ENCODE measurements around the gene TAS2R1. TPM values are rescaled to one million over a fixed set of nuclear protein-coding genes. Genes with fewer than 3 reads are reported as not detected.

Gene TAS2R1
- total RNA-seq, 3 donors from 2014 or later (not counting 1 experiment from before 2014, with no cell fraction given) = not detected

DNA sequence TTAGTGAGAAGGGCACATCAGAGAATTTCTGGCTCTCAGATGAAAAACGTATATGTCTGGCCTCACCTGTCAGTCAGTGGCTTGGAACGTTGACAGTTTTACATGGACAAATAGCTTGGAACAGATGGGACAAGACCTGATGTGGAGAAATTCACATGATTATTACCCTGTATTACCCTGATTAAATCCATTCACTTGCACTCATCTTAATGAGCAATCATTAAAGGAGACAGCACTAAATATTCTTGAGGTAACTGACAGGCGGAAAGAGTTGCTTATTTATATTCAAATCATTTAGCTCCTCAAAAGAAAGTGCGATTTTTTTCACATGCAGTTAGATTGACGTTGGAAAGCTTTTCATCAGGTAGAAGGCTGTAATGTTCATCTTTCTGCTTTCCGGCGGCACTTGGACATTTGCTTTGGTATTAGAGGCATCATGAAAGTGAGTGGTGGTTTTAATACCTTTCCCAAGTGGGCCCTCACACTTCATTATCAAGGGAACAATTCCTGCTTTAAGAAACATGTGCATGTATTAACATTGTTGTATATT lies 11.7 kb upstream of the TAS2R1 start:
- no peaks in the 10 kb centered on the region for H3K36me3 ChIP-seq (ENCODE audit: control insufficient read depth, insufficient read depth, low read length)
- WGBS (ENCODE audit: insufficient coverage) = 85% methylated on average over 7 of the region's 7 CpGs
- TF ChIP-seq, protein P1, sequence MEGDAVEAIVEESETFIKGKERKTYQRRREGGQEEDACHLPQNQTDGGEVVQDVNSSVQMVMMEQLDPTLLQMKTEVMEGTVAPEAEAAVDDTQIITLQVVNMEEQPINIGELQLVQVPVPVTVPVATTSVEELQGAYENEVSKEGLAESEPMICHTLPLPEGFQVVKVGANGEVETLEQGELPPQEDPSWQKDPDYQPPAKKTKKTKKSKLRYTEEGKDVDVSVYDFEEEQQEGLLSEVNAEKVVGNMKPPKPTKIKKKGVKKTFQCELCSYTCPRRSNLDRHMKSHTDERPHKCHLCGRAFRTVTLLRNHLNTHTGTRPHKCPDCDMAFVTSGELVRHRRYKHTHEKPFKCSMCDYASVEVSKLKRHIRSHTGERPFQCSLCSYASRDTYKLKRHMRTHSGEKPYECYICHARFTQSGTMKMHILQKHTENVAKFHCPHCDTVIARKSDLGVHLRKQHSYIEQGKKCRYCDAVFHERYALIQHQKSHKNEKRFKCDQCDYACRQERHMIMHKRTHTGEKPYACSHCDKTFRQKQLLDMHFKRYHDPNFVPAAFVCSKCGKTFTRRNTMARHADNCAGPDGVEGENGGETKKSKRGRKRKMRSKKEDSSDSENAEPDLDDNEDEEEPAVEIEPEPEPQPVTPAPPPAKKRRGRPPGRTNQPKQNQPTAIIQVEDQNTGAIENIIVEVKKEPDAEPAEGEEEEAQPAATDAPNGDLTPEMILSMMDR (IDR thresholded peaks at IDR 0.05) = no peak
- H3K4me3 ChIP-seq (ENCODE audit: low read length) = no peak overlapping the region
- intact Hi-C loops (cut with micrococcal nuclease) = no loop called here
- H3K9me3 ChIP-seq (ENCODE audit: control insufficient read depth, insufficient read depth, low read length) = peaks cover 3% of the 10 kb centered on the region
- H3K9me3 Mint-ChIP-seq = peaks cover 5 to 15% of the 10 kb centered on the region in 2 donors
- H3K36me3 Mint-ChIP-seq = peaks cover 17% of the 10 kb centered on the region
- no peaks in the 10 kb centered on the region for H3K27me3 Mint-ChIP-seq (ENCODE audit: low read depth in 2 of 2)
- H3K4me1 Mint-ChIP-seq = no peaks in the 10 kb centered on the region
- H3K27me3 ChIP-seq (ENCODE audit: control insufficient read depth, insufficient read depth, low read length) = no peaks in the 10 kb centered on the region
- H3K27ac ChIP-seq (ENCODE audit: low read length) = no peak overlapping the region
- ATAC-seq = no peak
- no peak overlapping the region for H3K4me3 Mint-ChIP-seq
- no peaks in the 10 kb centered on the region for H3K4me1 ChIP-seq (ENCODE audit: control insufficient read depth, insufficient read depth, low read length)
- no peak for DNase-seq
- H3K27ac Mint-ChIP-seq = no peak overlapping the region

DNA sequence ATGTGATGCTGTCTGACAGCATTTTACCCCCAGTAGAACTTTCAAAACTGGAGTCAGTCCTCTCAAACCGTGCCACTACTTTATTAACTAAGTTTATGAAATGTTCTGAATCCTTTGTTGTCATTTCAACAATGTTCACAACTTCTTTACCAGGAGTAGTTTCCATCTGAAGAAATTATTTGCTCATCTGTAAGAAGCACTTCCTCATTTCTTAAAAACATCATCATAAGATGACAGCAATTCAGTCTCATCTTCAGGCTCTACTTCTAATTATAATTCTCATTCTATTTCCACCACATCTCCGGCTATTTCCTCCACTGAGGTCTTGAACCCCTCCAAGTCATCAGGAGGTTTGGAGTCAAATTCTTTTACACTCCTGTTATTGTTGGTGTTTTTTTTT lies 2.3 kb upstream of the TAS2R1 start:
- ATAC-seq = no peak
- 100% methylated on average over 1 of the region's 2 CpGs for WGBS (ENCODE audit: insufficient coverage)
- intact Hi-C loops (cut with micrococcal nuclease) = no loop called here

DNA sequence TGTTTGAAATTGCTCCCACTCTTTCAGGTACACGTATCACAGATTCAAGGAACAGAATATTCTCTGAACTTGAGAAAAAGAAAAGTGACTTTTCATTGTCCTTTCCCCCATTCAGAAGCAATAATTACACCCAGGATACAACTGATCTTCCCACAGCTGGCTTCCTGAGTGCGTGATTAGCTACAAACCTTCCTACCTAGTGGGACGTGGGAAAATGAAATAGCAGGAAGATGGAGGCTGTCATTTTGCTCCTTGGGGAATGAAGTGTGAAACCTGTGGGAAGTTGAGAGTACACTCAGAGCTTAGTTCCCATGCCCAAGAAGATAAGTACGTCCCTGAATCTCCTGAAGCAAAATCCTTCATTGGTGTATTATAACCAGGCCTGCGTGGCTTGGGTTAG lies 2.6 kb downstream of the TAS2R1 start:
- DNase-seq = no peak
- Histone ChIP-seq H3K27ac (ENCODE audit: low read length) (no peak overlapping the region), H3K9me3 (ENCODE audit: control insufficient read depth, insufficient read depth, low read length) (no peaks in the 10 kb centered on the region), H3K27me3 (ENCODE audit: control insufficient read depth, insufficient read depth, low read length) (no peaks in the 10 kb centered on the region), H3K4me1 (ENCODE audit: control insufficient read depth, insufficient read depth, low read length) (no peaks in the 10 kb centered on the region), H3K36me3 (ENCODE audit: control insufficient read depth, insufficient read depth, low read length) (no peaks in the 10 kb centered on the region), H3K4me3 (ENCODE audit: low read length) (no peak overlapping the region)
- H3K36me3 Mint-ChIP-seq = no peaks in the 10 kb centered on the region
- no peak overlapping the region for H3K27ac Mint-ChIP-seq
- 40% methylated on average over 5 of the region's 5 CpGs for WGBS (ENCODE audit: insufficient coverage)
- no peaks in the 10 kb centered on the region for H3K27me3 Mint-ChIP-seq (ENCODE audit: low read depth in 2 of 2)
- ATAC-seq = no peak
- H3K4me1 Mint-ChIP-seq = no peaks in the 10 kb centered on the region
- peaks cover 11 to 14% of the 10 kb centered on the region in 2 donors for H3K9me3 Mint-ChIP-seq
- TF ChIP-seq, protein P1 (IDR thresholded peaks at IDR 0.05) = no peak
- intact Hi-C loops (cut with micrococcal nuclease) = no loop called here
- no peak overlapping the region for H3K4me3 Mint-ChIP-seq

More for the DNA sequence above, 2.3 kb upstream of the TAS2R1 start:
- Histone ChIP-seq H3K27me3 (ENCODE audit: control insufficient read depth, insufficient read depth, low read length) (no peaks in the 10 kb centered on the region), H3K4me1 (ENCODE audit: control insufficient read depth, insufficient read depth, low read length) (no peaks in the 10 kb centered on the region), H3K36me3 (ENCODE audit: control insufficient read depth, insufficient read depth, low read length) (no peaks in the 10 kb centered on the region), H3K9me3 (ENCODE audit: control insufficient read depth, insufficient read depth, low read length) (no peaks in the 10 kb centered on the region), H3K27ac (ENCODE audit: low read length) (no peak overlapping the region), H3K4me3 (ENCODE audit: low read length) (no peak overlapping the region)
- TF ChIP-seq, protein P1 (IDR thresholded peaks at IDR 0.05) = no peak
- Mint-ChIP-seq H3K4me3 (no peak overlapping the region), H3K36me3 (peaks cover 3% of the 10 kb centered on the region), H3K27ac (no peak overlapping the region), H3K4me1 (no peaks in the 10 kb centered on the region), H3K9me3 (peaks cover 13% of the 10 kb centered on the region in 2 donors), H3K27me3 (ENCODE audit: low read depth in 2 of 2) (no peaks in the 10 kb centered on the region)
- DNase-seq = no peak

DNA sequence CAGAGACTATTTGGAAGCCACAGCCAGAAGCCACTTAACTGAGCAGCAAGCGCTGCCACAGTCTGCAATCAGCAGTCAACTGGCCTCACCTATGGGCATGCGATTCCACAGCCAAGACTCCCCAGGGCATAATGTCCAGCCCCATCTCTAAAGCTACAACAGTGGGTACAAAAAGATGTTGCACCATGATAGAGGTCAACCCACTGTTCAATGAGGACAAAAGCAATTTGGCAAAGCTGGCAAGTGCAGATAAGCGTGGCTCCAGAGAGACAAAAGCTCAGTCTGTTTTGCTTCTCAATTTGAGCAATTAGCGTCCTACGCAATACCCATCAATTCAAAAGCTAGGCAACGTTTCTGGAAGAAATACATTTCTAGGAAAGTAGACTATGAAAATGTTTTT lies 3.2 kb downstream of the TAS2R1 start:
- Histone ChIP-seq H3K27me3 (ENCODE audit: control insufficient read depth, insufficient read depth, low read length) (no peaks in the 10 kb centered on the region), H3K9me3 (ENCODE audit: control insufficient read depth, insufficient read depth, low read length) (no peaks in the 10 kb centered on the region), H3K4me1 (ENCODE audit: control insufficient read depth, insufficient read depth, low read length) (no peaks in the 10 kb centered on the region), H3K36me3 (ENCODE audit: control insufficient read depth, insufficient read depth, low read length) (no peaks in the 10 kb centered on the region), H3K27ac (ENCODE audit: low read length) (no peak overlapping the region), H3K4me3 (ENCODE audit: low read length) (no peak overlapping the region)
- Mint-ChIP-seq H3K9me3 (peaks cover 11 to 14% of the 10 kb centered on the region in 2 donors), H3K27me3 (ENCODE audit: low read depth in 2 of 2) (no peaks in the 10 kb centered on the region), H3K27ac (no peak overlapping the region), H3K4me1 (no peaks in the 10 kb centered on the region), H3K36me3 (no peaks in the 10 kb centered on the region), H3K4me3 (no peak overlapping the region)
- ATAC-seq = no peak
- TF ChIP-seq, protein P1 (IDR thresholded peaks at IDR 0.05) = no peak
- intact Hi-C loops (cut with micrococcal nuclease) = no loop called here
- DNase-seq = no peak
- 92% methylated on average over 5 of the region's 6 CpGs for WGBS (ENCODE audit: insufficient coverage)

Data from natural killer cell (primary cell).